Muscle layer of colon (tissue), 2 donors: ENCODE measurements around the gene TRABD.

ENCODE experiments used
- H3K27ac ChIP-seq: one replicate; pipeline ENCODE4 v1.7.0; 2013; ENCODE audit warnings: low read depth, mild to moderate bottlenecking, low read length, moderate library complexity
- H3K27me3 ChIP-seq, 2 donors: one replicate each; pipeline ENCODE4 v1.7.0; 2013; ENCODE audit warnings: low read length in 2 of 2, mild to moderate bottlenecking in 2 of 2; ENCODE audit not compliant: insufficient read depth in 2 of 2, control insufficient read depth in 1 of 2
- H3K36me3 ChIP-seq: one replicate; pipeline ENCODE4 v1.7.0; 2013; ENCODE audit warnings: mild to moderate bottlenecking, low read length; ENCODE audit not compliant: insufficient read depth
- H3K4me1 ChIP-seq: one replicate; pipeline ENCODE4 v1.7.0; 2013; ENCODE audit warnings: mild to moderate bottlenecking, low read length; ENCODE audit not compliant: insufficient read depth
- H3K4me3 ChIP-seq, 2 donors: one replicate each; pipeline ENCODE4 v1.7.0; 2013; ENCODE audit warnings: low read length in 2 of 2, low read depth in 1 of 2, mild to moderate bottlenecking in 1 of 2, moderate library complexity in 1 of 2
- H3K9ac ChIP-seq: one replicate; pipeline ENCODE4 v1.7.0; 2013; ENCODE audit warnings: low read length
- H3K9me3 ChIP-seq: one replicate; pipeline ENCODE4 v1.7.0; 2013; ENCODE audit warnings: mild to moderate bottlenecking, low read length
- donor health status: abdominal sarcoma.
- donor health status: Adenocarcinoma of cecum.

The TRABD gene

GRCh38 chr22:50194037-50194805 is 8.5 kb downstream of the TRABD start:
- Histone ChIP-seq H3K36me3 (peaks cover 7% of the 10 kb centered on the region), H3K4me1 (peaks cover 18% of the 10 kb centered on the region), H3K4me3 (no peak overlapping the region), H3K27me3 (no peaks in the 10 kb centered on the region), H3K9ac (no peak overlapping the region), H3K27ac (no peak overlapping the region), H3K9me3 (no peaks in the 10 kb centered on the region)

- H3K4me3 ChIP-seq, result no peak overlapping the region
- no peak overlapping the region for H3K9ac ChIP-seq
- H3K27ac ChIP-seq, result no peak overlapping the region
- H3K27me3 ChIP-seq, result no peaks in the 10 kb centered on the region
- peaks cover 8% of the 10 kb centered on the region for H3K4me1 ChIP-seq
- H3K9me3 ChIP-seq, result no peaks in the 10 kb centered on the region
- H3K36me3 ChIP-seq, result peaks cover 7% of the 10 kb centered on the region
Observed at GRCh38 chr22:50196256-50196655, 10.5 kb downstream of the TRABD start.

- Histone ChIP-seq H3K4me3 (no peak overlapping the region), H3K9ac (no peak overlapping the region), H3K9me3 (no peaks in the 10 kb centered on the region), H3K36me3 (peaks cover 7% of the 10 kb centered on the region), H3K27me3 (no peaks in the 10 kb centered on the region), H3K4me1 (peaks cover 12% of the 10 kb centered on the region), H3K27ac (no peak overlapping the region)
Observed at GRCh38 chr22:50197000-50197800, 11.5 kb downstream of the TRABD start.

GRCh38 chr22:50197856-50198623 is 12.3 kb downstream of the TRABD start:
- Histone ChIP-seq H3K4me3 (no peak overlapping the region), H3K36me3 (peaks cover 9% of the 10 kb centered on the region), H3K27ac (no peak overlapping the region)

GRCh38 chr22:50198624-50199017 is 12.9 kb downstream of the TRABD start:
- H3K27me3 ChIP-seq, result no peaks in the 10 kb centered on the region
- peaks cover 15% of the 10 kb centered on the region for H3K36me3 ChIP-seq
- H3K27ac ChIP-seq, result no peak overlapping the region
- H3K4me3 ChIP-seq, result no peak overlapping the region
- no peaks in the 10 kb centered on the region for H3K9me3 ChIP-seq
- no peak overlapping the region for H3K9ac ChIP-seq
- H3K4me1 ChIP-seq, result peaks cover 17% of the 10 kb centered on the region

More at GRCh38 chr22:50197856-50198623, 12.3 kb downstream of the TRABD start:
- Histone ChIP-seq H3K27me3 (no peaks in the 10 kb centered on the region), H3K4me1 (peaks cover 17% of the 10 kb centered on the region), H3K9me3 (no peaks in the 10 kb centered on the region), H3K9ac (no peak overlapping the region)

DNA sequence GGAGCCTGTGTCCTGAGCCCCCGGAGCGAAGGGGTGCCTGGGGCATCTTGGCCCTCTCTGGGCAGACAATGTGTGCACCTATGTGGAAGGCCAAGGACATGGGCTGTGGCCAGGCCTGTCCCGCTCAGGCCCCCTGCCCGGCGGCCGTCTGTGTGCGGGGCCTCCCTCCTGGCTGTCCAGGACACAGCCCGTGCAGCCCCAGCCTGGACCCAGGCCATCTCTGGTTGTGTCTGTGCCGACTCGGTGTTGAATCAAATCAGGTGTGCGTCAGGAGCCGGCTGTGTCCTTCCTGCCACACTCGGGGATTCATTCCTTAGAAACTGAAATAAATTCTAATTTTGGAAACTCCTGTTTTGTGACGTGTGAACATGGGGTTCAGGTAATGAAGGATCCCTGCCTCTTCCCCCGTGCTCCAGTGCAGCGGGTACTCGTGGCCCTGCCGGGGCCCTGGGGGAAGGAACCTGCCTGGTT is 13.6 kb downstream of the TRABD start:
- Histone ChIP-seq H3K36me3 (peaks cover 16% of the 10 kb centered on the region), H3K9ac (no peak overlapping the region), H3K4me3 (peak overlapping the region in 1 of 2 donors; percentile 55), H3K27me3 (no peaks in the 10 kb centered on the region), H3K27ac (no peak overlapping the region), H3K4me1 (peaks cover 17% of the 10 kb centered on the region), H3K9me3 (no peaks in the 10 kb centered on the region)

- peaks cover 11% of the 10 kb centered on the region for H3K36me3 ChIP-seq
- H3K27ac ChIP-seq, result peak overlapping the region; percentile 27
- H3K4me1 ChIP-seq, result peaks cover 17% of the 10 kb centered on the region
- peak overlapping the region; percentile 55 to 74 for H3K4me3 ChIP-seq
- no peak overlapping the region for H3K9ac ChIP-seq
- H3K27me3 ChIP-seq, result no peaks in the 10 kb centered on the region
- no peaks in the 10 kb centered on the region for H3K9me3 ChIP-seq
Observed at GRCh38 chr22:50199829-50200460, 14.2 kb downstream of the TRABD start.

DNA sequence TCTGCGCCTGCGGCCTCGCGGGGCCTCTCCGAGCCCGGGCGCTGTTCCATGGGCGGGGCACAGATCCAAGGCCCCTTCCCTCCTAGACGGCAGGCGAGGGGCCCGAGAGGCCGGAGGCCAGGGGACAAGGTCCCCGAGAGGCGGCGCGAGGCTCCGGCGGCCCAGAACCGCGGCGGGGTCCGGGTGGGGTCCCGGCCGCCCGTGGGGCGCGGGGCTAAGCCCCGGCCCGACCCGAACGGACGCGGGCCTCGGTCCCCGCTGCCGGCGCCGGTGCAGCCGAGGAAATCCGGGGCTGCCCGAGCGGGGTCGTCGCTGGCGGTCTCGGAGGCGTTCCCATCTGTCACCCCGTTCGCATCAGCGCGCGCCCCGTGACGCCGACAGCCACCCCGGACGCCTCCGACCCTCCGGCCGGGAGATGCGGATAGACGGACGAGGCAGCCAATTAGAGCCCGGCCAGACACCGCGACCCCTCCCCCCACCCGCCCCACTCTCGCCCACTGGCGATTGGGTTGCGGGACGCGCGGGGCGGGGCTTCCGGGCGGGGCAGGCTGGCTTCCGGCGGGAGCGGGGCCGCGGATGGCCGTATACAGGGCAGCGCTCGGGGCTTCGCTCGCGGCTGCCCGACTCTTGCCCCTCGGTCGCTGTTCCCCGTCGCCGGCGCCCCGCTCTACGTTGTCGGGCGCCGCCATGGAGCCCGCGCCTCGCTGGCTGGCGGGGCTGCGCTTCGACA is 14.9 kb downstream of the TRABD start, which contains the start of gene SELENOO:
SELENOO (plus strand) TSS at position 551 of the 730 bp plus-strand sequence; CDS start at position 577, 26 bp downstream.
- Histone ChIP-seq H3K4me1 (peaks cover 17% of the 10 kb centered on the region), H3K9me3 (no peaks in the 10 kb centered on the region), H3K4me3 (peak within 1 kb of the TSS; percentile 63 to 74), H3K9ac (peak within 1 kb of the TSS; percentile 49), H3K27me3 (no peaks in the 10 kb centered on the region), H3K27ac (peak within 1 kb of the TSS; percentile 58), H3K36me3 (peaks cover 11% of the 10 kb centered on the region)

DNA sequence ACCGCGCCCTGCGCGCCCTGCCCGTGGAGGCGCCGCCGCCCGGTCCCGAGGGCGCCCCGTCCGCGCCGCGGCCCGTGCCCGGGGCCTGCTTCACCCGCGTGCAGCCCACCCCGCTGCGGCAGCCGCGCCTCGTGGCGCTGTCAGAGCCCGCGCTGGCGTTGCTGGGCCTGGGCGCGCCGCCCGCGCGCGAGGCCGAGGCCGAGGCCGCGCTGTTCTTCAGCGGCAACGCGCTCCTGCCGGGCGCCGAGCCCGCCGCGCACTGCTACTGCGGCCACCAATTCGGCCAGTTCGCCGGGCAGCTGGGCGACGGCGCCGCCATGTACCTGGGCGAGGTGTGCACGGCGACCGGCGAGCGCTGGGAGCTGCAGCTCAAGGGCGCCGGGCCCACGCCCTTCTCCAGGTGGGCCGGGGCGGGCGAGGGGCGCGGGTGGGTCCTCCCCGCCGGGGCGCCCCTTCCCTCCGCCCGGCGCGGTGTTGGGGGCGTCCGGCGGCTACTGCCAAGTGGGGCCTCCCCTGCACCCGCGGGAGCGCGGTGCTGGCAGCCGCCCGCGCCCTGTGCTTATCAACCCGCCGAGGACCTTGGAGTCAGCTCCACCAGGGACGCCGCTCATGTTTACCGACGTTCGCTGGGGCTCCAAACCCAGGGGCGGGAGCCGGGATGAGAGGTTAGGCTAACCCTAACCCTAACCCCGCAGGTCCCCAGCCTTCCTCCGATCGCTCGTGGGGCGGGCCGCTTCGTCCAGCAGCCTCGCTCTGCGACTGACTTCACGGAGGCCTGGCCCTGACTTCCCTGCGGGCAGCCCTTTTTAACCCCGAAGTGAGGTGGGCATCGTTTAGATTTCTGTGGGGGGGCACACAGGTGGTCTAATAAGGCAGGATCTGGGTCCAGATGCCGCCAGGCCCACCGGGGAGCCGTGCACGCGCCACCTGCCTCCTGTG is 15.7 kb downstream of the TRABD start:
- Histone ChIP-seq H3K27ac (peak overlapping the region; percentile 58), H3K9ac (peak overlapping the region; percentile 49), H3K9me3 (no peaks in the 10 kb centered on the region), H3K4me3 (peak overlapping the region; percentile 63 to 74), H3K4me1 (peaks cover 17% of the 10 kb centered on the region), H3K27me3 (no peaks in the 10 kb centered on the region), H3K36me3 (peaks cover 18% of the 10 kb centered on the region)
